Stimulated activated CD8-positive, alpha-beta memory T cell treated with anti-CD3 and anti-CD28 coated beads, Interleukin-4, amount 100 ng/mL, for 48 hours (primary cell): Measurements from ENCODE around the gene PBX1.
A peak's percentile ranks its signal among the peaks of the same experiment; 100 is the strongest.
"Not testable (repeated sequence)": the region's sequence is repeated elsewhere in the genome, so short reads cannot be mapped to it uniquely, and the experiment has no call there.

Source experiments
- DNase-seq: peaks from one replicate; pipeline ENCODE4 v3.0.0-alpha.2; 2020

Gene PBX1

GRCh38 chr1:164558461-164559341 is at the start of gene PBX1:
TSS of gene PBX1 (plus strand) at chr1:164559184.
- peak; percentile 78 for DNase-seq

- DNase-seq = no peak
Measured at GRCh38 chr1:164510435-164510834, 48.5 kb upstream of the PBX1 start.

- no peak for DNase-seq
Measured at GRCh38 chr1:164511001-164511705, 47.8 kb upstream of the PBX1 start.

GRCh38 chr1:164515231-164515630 is 43.8 kb upstream of the PBX1 start:
- no peak for DNase-seq

- no peak for DNase-seq
Measured at GRCh38 chr1:164515711-164516331, 43.2 kb upstream of the PBX1 start.

GRCh38 chr1:164516591-164516990 is 42.4 kb upstream of the PBX1 start:
- no peak for DNase-seq

GRCh38 chr1:164518692-164519332 is 40.2 kb upstream of the PBX1 start:
- no peak for DNase-seq

- DNase-seq = no peak
Measured at GRCh38 chr1:164519426-164519825, 39.6 kb upstream of the PBX1 start.

- no peak for DNase-seq
Measured at GRCh38 chr1:164524810-164525209, 34.2 kb upstream of the PBX1 start.

- DNase-seq = no peak
Measured at GRCh38 chr1:164534863-164535610, 23.9 kb upstream of the PBX1 start.

GRCh38 chr1:164552463-164552988 is 6.5 kb upstream of the PBX1 start:
- DNase-seq = not testable (repeated sequence)

GRCh38 chr1:164557270-164557669 is 1.7 kb upstream of the PBX1 start:
- DNase-seq = no peak

- no peak for DNase-seq
Measured at GRCh38 chr1:164559342-164560051, 513 bp downstream of the PBX1 start.

GRCh38 chr1:164560121-164560541 is 1.1 kb downstream of the PBX1 start:
- no peak for DNase-seq

- DNase-seq = no peak
Measured at GRCh38 chr1:164560556-164560955, 1.6 kb downstream of the PBX1 start.

GRCh38 chr1:164561007-164561406 is 2.0 kb downstream of the PBX1 start:
- no peak for DNase-seq

- DNase-seq = no peak
Measured at GRCh38 chr1:164561472-164561871, 2.5 kb downstream of the PBX1 start.

GRCh38 chr1:164562061-164562460 is 3.1 kb downstream of the PBX1 start:
- no peak for DNase-seq

- no peak for DNase-seq
Measured at GRCh38 chr1:164562511-164562910, 3.5 kb downstream of the PBX1 start.

GRCh38 chr1:164562947-164563520 is 4.0 kb downstream of the PBX1 start:
- DNase-seq = no peak

GRCh38 chr1:164563721-164564360 is 4.9 kb downstream of the PBX1 start:
- no peak for DNase-seq
